ENCODE measurements around the gene OR6J1.

OR6J1 gene

DNA sequence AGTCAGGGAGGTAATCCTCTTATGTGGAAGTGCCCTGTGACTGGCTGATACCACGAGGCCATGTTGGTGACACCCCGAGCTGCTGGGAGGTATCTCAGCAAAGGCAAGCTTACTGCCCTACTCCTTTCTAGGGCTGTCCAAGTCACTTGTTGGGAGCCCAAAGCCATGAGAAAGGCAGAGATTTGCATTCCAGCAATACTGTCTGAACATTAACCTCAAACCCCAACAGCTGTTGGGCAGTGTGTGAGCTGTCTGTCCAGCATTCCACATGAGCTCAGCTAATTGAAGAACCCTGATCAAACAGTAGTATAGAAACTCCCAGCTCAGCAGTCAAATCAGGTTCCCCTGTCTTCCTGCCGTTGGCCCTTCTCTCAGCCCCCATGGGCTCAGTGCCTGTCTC lies 36.9 kb downstream of the OR6J1 start:
- Histone ChIP-seq H3K27ac (ENCODE audit: low read depth, low read length, severe bottlenecking) (no peak overlapping the region), H3K4me1 (ENCODE audit: control insufficient read depth, insufficient read depth, low read length, poor library complexity, severe bottlenecking) (no peaks in the 10 kb centered on the region)
- 88 to 90% methylated on average over 3 of the region's 3 CpGs for WGBS, 2 experiments (ENCODE audit: insufficient coverage in 2 of 2)

GRCh38 chr14:22606380-22606779 lies 37.8 kb downstream of the OR6J1 start:
- Histone ChIP-seq H3K36me3 (ENCODE audit: control insufficient read depth, insufficient read depth, low read length) (peaks cover 74% of the 10 kb centered on the region), H3K4me3 (ENCODE audit: extremely low read depth, insufficient read depth, low read length, poor library complexity, severe bottlenecking) (no peak overlapping the region), H3K9me3 (ENCODE audit: control insufficient read depth, low read length) (no peaks in the 10 kb centered on the region), H3K27ac (ENCODE audit: low read depth, low read length, severe bottlenecking) (no peak overlapping the region), H3K4me1 (ENCODE audit: control insufficient read depth, insufficient read depth, low read length, poor library complexity, severe bottlenecking) (no peaks in the 10 kb centered on the region)
- WGBS, 2 experiments (ENCODE audit: insufficient coverage in 2 of 2), result 87% methylated on average over 3 of the region's 6 CpGs; no CpG with 5 or more reads in 1 of the 2 experiments

More for the DNA sequence above, 36.9 kb downstream of the OR6J1 start:
- no peaks in the 10 kb centered on the region for H3K9me3 ChIP-seq (ENCODE audit: control insufficient read depth, low read length)
- H3K4me3 ChIP-seq (ENCODE audit: extremely low read depth, insufficient read depth, low read length, poor library complexity, severe bottlenecking), result no peak overlapping the region
- peaks cover 72% of the 10 kb centered on the region for H3K36me3 ChIP-seq (ENCODE audit: control insufficient read depth, insufficient read depth, low read length)

DNA sequence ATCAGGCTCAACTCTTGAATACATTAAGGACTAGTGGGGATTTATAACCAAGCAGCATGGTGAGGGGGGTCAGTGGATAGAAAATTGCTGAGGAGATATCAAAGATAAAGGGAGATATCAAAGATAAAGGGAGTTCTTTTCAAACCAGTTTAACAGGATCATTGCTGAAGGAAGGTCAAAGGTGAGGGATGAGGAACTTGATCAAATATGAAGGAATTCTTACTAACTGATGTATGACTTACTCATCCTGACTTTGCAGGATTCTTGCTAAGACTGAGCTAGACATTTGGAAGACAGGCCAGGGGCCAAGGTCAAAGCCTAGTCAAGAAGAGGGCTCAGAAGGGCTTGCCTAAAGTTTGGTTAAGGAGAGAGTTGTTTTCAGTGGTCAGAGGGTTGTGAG lies 41.3 kb downstream of the OR6J1 start:
- Histone ChIP-seq H3K4me1 (ENCODE audit: control insufficient read depth, insufficient read depth, low read length, poor library complexity, severe bottlenecking) (peaks cover 12% of the 10 kb centered on the region), H3K36me3 (ENCODE audit: control insufficient read depth, insufficient read depth, low read length) (peaks cover 59% of the 10 kb centered on the region), H3K9me3 (ENCODE audit: control insufficient read depth, low read length) (no peaks in the 10 kb centered on the region), H3K4me3 (ENCODE audit: extremely low read depth, insufficient read depth, low read length, poor library complexity, severe bottlenecking) (no peak overlapping the region), H3K27ac (ENCODE audit: low read depth, low read length, severe bottlenecking) (no peak overlapping the region)

DNA sequence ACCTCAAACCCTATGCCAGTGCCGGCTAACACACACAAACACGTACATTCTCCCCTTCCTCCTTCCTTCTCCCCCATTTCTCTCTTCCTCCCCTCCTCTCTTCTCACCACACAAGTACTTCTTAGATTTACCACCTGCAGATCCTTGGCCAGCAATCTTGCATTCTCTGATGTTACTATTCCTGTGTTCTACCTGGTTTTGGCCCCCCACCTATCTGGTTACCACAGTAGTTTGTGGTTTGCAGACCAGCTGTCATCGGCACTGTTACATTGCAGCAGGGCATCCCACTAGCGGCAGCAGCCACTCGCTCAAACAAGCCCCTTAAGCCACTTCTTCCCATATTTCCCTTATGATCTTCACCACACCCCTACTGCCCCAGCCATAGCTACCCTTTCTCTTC lies 42.2 kb downstream of the OR6J1 start:
- Histone ChIP-seq H3K4me1 (ENCODE audit: control insufficient read depth, insufficient read depth, low read length, poor library complexity, severe bottlenecking) (peaks cover 12% of the 10 kb centered on the region), H3K4me3 (ENCODE audit: extremely low read depth, insufficient read depth, low read length, poor library complexity, severe bottlenecking) (no peak overlapping the region), H3K9me3 (ENCODE audit: control insufficient read depth, low read length) (no peaks in the 10 kb centered on the region), H3K27ac (ENCODE audit: low read depth, low read length, severe bottlenecking) (no peak overlapping the region), H3K36me3 (ENCODE audit: control insufficient read depth, insufficient read depth, low read length) (peaks cover 51% of the 10 kb centered on the region)
- 100% methylated on average over 3 to 5 of the region's 5 CpGs for WGBS, 2 experiments (ENCODE audit: insufficient coverage in 2 of 2)

DNA sequence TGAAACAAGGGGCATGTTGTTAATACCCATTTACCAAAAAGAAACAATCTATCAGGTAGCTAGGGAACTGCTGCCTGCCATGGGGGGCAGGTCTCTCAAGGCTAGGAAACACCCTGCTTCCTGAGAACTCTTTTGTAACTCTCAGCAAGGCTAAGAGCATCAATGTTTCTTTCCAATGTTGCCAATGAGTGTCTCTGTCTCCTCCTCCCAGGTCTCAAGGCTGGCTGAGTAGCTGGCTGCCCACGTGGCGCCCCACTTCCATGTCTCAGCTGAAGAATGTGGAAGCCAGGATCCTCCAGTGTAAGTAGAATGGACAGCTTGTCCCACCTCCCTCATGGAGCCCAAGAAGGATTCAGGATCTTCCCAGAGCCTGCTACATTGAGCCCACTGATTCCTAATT lies 42.7 kb downstream of the OR6J1 start:
- H3K27ac ChIP-seq (ENCODE audit: low read depth, low read length, severe bottlenecking), result no peak overlapping the region
- peaks cover 46% of the 10 kb centered on the region for H3K36me3 ChIP-seq (ENCODE audit: control insufficient read depth, insufficient read depth, low read length)
- no peak overlapping the region for H3K4me3 ChIP-seq (ENCODE audit: extremely low read depth, insufficient read depth, low read length, poor library complexity, severe bottlenecking)
- H3K4me1 ChIP-seq (ENCODE audit: control insufficient read depth, insufficient read depth, low read length, poor library complexity, severe bottlenecking), result peaks cover 12% of the 10 kb centered on the region
- 94% methylated on average over 2 of the region's 2 CpGs; no CpG with 5 or more reads in 1 of the 2 experiments for WGBS, 2 experiments (ENCODE audit: insufficient coverage in 2 of 2)
- H3K9me3 ChIP-seq (ENCODE audit: control insufficient read depth, low read length), result no peaks in the 10 kb centered on the region

- Histone ChIP-seq H3K4me1 (ENCODE audit: control insufficient read depth, insufficient read depth, low read length, poor library complexity, severe bottlenecking) (peaks cover 12% of the 10 kb centered on the region), H3K27ac (ENCODE audit: low read depth, low read length, severe bottlenecking) (no peak overlapping the region), H3K36me3 (ENCODE audit: control insufficient read depth, insufficient read depth, low read length) (peaks cover 36% of the 10 kb centered on the region), H3K9me3 (ENCODE audit: control insufficient read depth, low read length) (no peaks in the 10 kb centered on the region), H3K4me3 (ENCODE audit: extremely low read depth, insufficient read depth, low read length, poor library complexity, severe bottlenecking) (no peak overlapping the region)
Observed at GRCh38 chr14:22600027-22600426, 44.1 kb downstream of the OR6J1 start.

- no peaks in the 10 kb centered on the region for H3K9me3 ChIP-seq (ENCODE audit: control insufficient read depth, low read length)
- peak overlapping the region; percentile 89 for H3K4me3 ChIP-seq (ENCODE audit: extremely low read depth, insufficient read depth, low read length, poor library complexity, severe bottlenecking)
- H3K27ac ChIP-seq (ENCODE audit: low read depth, low read length, severe bottlenecking), result no peak overlapping the region
- 89 to 91% methylated on average over 1 to 3 of the region's 3 CpGs for WGBS, 2 experiments (ENCODE audit: insufficient coverage in 2 of 2)
- H3K36me3 ChIP-seq (ENCODE audit: control insufficient read depth, insufficient read depth, low read length), result peaks cover 29% of the 10 kb centered on the region
- H3K4me1 ChIP-seq (ENCODE audit: control insufficient read depth, insufficient read depth, low read length, poor library complexity, severe bottlenecking), result peaks cover 12% of the 10 kb centered on the region
Observed at GRCh38 chr14:22599349-22599748, 44.8 kb downstream of the OR6J1 start.

- Histone ChIP-seq H3K27ac (ENCODE audit: low read depth, low read length, severe bottlenecking) (no peak overlapping the region), H3K4me3 (ENCODE audit: extremely low read depth, insufficient read depth, low read length, poor library complexity, severe bottlenecking) (peak overlapping the region; percentile 89), H3K9me3 (ENCODE audit: control insufficient read depth, low read length) (no peaks in the 10 kb centered on the region), H3K36me3 (ENCODE audit: control insufficient read depth, insufficient read depth, low read length) (peaks cover 26% of the 10 kb centered on the region), H3K4me1 (ENCODE audit: control insufficient read depth, insufficient read depth, low read length, poor library complexity, severe bottlenecking) (peaks cover 13% of the 10 kb centered on the region)
- WGBS, 2 experiments (ENCODE audit: insufficient coverage in 2 of 2), result 2 to 7% methylated on average over 3 of the region's 5 CpGs
Observed at GRCh38 chr14:22598896-22599244, 45.3 kb downstream of the OR6J1 start.

- peak within 1 kb of the TSS; percentile 78 for H3K27ac ChIP-seq (ENCODE audit: low read depth, low read length, severe bottlenecking)
Observed at GRCh38 chr14:22598099-22598895, 45.9 kb downstream of the OR6J1 start, which contains the start of gene ABHD4. ABHD4 (plus strand) TSS chr14:22598300; CDS start chr14:22598307, 7 bp downstream.

DNA sequence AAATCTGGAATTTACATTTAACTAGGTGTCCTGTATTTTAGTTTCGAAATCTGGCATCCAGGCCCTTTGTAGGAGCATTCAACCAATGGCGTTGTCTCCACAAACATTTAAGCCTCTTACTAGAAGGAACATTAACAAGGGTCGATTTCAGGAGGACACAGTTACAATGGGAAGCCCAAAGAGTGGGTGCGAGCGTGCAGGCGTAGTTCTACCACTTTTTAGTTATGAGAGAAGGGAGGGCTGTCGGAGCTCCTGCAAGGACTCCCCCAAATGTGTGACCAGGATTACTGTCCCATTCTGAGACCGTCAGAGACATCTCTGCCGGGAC lies 46.4 kb downstream of the OR6J1 start:
- peak overlapping the region; percentile 89 for H3K4me3 ChIP-seq (ENCODE audit: extremely low read depth, insufficient read depth, low read length, poor library complexity, severe bottlenecking)
- no peaks in the 10 kb centered on the region for H3K9me3 ChIP-seq (ENCODE audit: control insufficient read depth, low read length)
- peaks cover 15% of the 10 kb centered on the region for H3K36me3 ChIP-seq (ENCODE audit: control insufficient read depth, insufficient read depth, low read length)
- peaks cover 15% of the 10 kb centered on the region for H3K4me1 ChIP-seq (ENCODE audit: control insufficient read depth, insufficient read depth, low read length, poor library complexity, severe bottlenecking)
- WGBS, 2 experiments (ENCODE audit: insufficient coverage in 2 of 2), result 16 to 27% methylated on average over 5 to 9 of the region's 9 CpGs
- no peak overlapping the region for H3K27ac ChIP-seq (ENCODE audit: low read depth, low read length, severe bottlenecking)

More at GRCh38 chr14:22598099-22598895, 45.9 kb downstream of the OR6J1 start, which contains the start of gene ABHD4:
- H3K9me3 ChIP-seq (ENCODE audit: control insufficient read depth, low read length), result no peaks in the 10 kb centered on the region
- H3K4me1 ChIP-seq (ENCODE audit: control insufficient read depth, insufficient read depth, low read length, poor library complexity, severe bottlenecking), result peaks cover 15% of the 10 kb centered on the region
- peak within 1 kb of the TSS; percentile 89 for H3K4me3 ChIP-seq (ENCODE audit: extremely low read depth, insufficient read depth, low read length, poor library complexity, severe bottlenecking)
- 0 to 2% methylated on average over 32 to 37 of the region's 49 CpGs for WGBS, 2 experiments (ENCODE audit: insufficient coverage in 2 of 2)
- H3K36me3 ChIP-seq (ENCODE audit: control insufficient read depth, insufficient read depth, low read length), result peaks cover 20% of the 10 kb centered on the region

DNA sequence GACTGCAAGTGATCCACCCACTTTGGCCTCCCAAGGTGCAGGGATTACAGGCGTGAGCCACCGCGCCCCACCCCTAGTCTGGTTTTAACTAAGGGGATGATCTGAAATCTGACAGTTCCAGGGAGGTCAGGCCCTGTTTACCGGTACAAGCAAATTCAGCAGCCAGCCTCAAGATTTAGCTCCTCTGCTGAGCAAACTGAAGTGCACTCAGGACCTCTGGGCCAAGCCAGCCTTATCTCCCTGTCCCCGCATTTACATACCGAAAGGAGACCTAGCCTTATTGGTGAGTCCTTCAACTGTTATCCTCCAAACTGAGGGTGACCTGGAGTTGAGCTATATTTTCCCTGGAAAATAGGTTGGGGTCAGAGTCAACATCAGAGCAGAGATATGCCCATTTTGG lies 46.9 kb downstream of the OR6J1 start:
- Histone ChIP-seq H3K36me3 (ENCODE audit: control insufficient read depth, insufficient read depth, low read length) (peaks cover 10% of the 10 kb centered on the region), H3K4me3 (ENCODE audit: extremely low read depth, insufficient read depth, low read length, poor library complexity, severe bottlenecking) (no peak overlapping the region), H3K4me1 (ENCODE audit: control insufficient read depth, insufficient read depth, low read length, poor library complexity, severe bottlenecking) (peaks cover 15% of the 10 kb centered on the region), H3K9me3 (ENCODE audit: control insufficient read depth, low read length) (no peaks in the 10 kb centered on the region), H3K27ac (ENCODE audit: low read depth, low read length, severe bottlenecking) (no peak overlapping the region)
- WGBS, 2 experiments (ENCODE audit: insufficient coverage in 2 of 2), result 88 to 89% methylated on average over 5 of the region's 6 CpGs
